Stimulated activated CD4-positive, alpha-beta T cell treated with anti-CD3 and anti-CD28 coated beads, Interleukin-1b, Interleukin-23, amount 100 ng/mL, for 24 hours (primary cell): ENCODE measurements around the gene SMIM44.
"Not testable (repeated sequence)": the region's sequence is repeated elsewhere in the genome, so short reads cannot be mapped to it uniquely, and the experiment has no call there.

Source experiments
- DNase-seq, 4 experiments: peaks; one replicate each; pipeline ENCODE4 v3.0.0-alpha.2; 2020; ENCODE audit warnings: low read depth in 4 of 4, low spot score in 1 of 4

Gene SMIM44

GRCh38 chr19:3518255-3518654 lies 35.0 kb upstream of the SMIM44 start:
- DNase-seq: no peak

- DNase-seq: no peak
Observed at GRCh38 chr19:3517638-3518037, 34.4 kb upstream of the SMIM44 start.

- DNase-seq: no peak
Observed at GRCh38 chr19:3516675-3517207, 33.5 kb upstream of the SMIM44 start.

GRCh38 chr19:3515891-3516422 lies 32.7 kb upstream of the SMIM44 start:
- no peak for DNase-seq

GRCh38 chr19:3514930-3515329 lies 31.7 kb upstream of the SMIM44 start:
- no peak for DNase-seq

GRCh38 chr19:3513229-3514140 lies 30.2 kb upstream of the SMIM44 start:
- no peak for DNase-seq

GRCh38 chr19:3512562-3513228 lies 29.5 kb upstream of the SMIM44 start:
- no peak for DNase-seq

GRCh38 chr19:3511506-3512251 lies 28.4 kb upstream of the SMIM44 start:
- DNase-seq: no peak

- DNase-seq: no peak
Observed at GRCh38 chr19:3510727-3511126, 27.5 kb upstream of the SMIM44 start.

- DNase-seq: peak in 1 of 4 experiments; percentile 27
Observed at GRCh38 chr19:3509566-3509989, 26.3 kb upstream of the SMIM44 start.

- DNase-seq: no peak
Observed at GRCh38 chr19:3508771-3509535, 25.7 kb upstream of the SMIM44 start.

- DNase-seq: not testable (repeated sequence)
Observed at GRCh38 chr19:3508121-3508661, 24.9 kb upstream of the SMIM44 start.

- DNase-seq: peak in 2 of 4 experiments; percentile 25 to 30
Observed at GRCh38 chr19:3507371-3508120, 24.3 kb upstream of the SMIM44 start.

GRCh38 chr19:3506384-3507340 lies 23.4 kb upstream of the SMIM44 start:
- DNase-seq: peak in 2 of 4 experiments; percentile 6 to 8

- DNase-seq: peak; percentile 96 to 99 (median 98)
Observed at GRCh38 chr19:3505598-3506383, 22.6 kb upstream of the SMIM44 start, which contains the start of gene FZR1. FZR1 (plus strand) TSS chr19:3506311; CDS start chr19:3522990, 16,679 bp downstream.

GRCh38 chr19:3504735-3505134 lies 21.5 kb upstream of the SMIM44 start:
- DNase-seq: no peak

GRCh38 chr19:3503036-3503572 lies 19.9 kb upstream of the SMIM44 start:
- no peak for DNase-seq
